Gastroesophageal sphincter (tissue), 3 donors: ENCODE results near the gene FMR1NB.

Experiments
- POLR2A ChIP-seq, 2 donors: fragments of 450-650 bp; IDR thresholded peaks; one replicate each; pipeline ENCODE4 v1.6.1; 2017; ENCODE audit warnings: antibody characterized with exemption in 2 of 2, mild to moderate bottlenecking in 2 of 2, moderate library complexity in 1 of 2
- POLR2AphosphoS5 ChIP-seq: sonication (generic); formaldehyde crosslinking; IDR thresholded peaks from one replicate; pipeline ENCODE4 v1.6.1; 2017; ENCODE audit warnings: antibody characterized with exemption
- TF ChIP-seq, protein P1 (sequence below), 4 experiments: fragments of 200-600 bp in 2 of 4; fragments of 450-650 bp in 2 of 4; sonication (generic) in 1 of 4; IDR thresholded peaks; one replicate each; pipeline ENCODE4 v1.5.1; 2017 to 2019; ENCODE audit warnings: antibody characterized with exemption in 4 of 4, mild to moderate bottlenecking in 2 of 4, moderate library complexity in 2 of 4

DNA sequence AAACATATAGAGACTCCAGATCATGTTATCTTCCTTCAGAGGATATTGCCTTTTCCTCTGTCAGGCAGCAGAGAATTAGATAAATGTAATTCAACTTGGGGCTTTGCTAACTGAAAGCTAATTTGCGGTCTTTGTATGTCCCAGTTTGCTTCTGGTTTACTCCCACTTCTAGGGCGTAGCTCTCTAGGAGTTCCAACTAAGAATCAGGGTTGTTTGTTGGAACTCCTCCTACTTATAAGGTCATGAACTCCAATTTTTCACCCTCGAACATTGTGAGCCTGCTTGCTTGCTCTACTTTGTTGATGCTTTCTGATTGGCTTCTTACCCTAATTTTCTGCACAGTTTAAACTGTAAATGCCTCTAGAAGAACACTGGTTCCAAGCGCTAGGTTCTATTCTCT lies 66.1 kb downstream of the FMR1NB start:
- TF ChIP-seq, protein P1, sequence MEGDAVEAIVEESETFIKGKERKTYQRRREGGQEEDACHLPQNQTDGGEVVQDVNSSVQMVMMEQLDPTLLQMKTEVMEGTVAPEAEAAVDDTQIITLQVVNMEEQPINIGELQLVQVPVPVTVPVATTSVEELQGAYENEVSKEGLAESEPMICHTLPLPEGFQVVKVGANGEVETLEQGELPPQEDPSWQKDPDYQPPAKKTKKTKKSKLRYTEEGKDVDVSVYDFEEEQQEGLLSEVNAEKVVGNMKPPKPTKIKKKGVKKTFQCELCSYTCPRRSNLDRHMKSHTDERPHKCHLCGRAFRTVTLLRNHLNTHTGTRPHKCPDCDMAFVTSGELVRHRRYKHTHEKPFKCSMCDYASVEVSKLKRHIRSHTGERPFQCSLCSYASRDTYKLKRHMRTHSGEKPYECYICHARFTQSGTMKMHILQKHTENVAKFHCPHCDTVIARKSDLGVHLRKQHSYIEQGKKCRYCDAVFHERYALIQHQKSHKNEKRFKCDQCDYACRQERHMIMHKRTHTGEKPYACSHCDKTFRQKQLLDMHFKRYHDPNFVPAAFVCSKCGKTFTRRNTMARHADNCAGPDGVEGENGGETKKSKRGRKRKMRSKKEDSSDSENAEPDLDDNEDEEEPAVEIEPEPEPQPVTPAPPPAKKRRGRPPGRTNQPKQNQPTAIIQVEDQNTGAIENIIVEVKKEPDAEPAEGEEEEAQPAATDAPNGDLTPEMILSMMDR (IDR thresholded peaks at IDR 0.05), result no peak
- TF ChIP-seq POLR2A (IDR thresholded peaks at IDR 0.05) (no peak), POLR2AphosphoS5 (no peak)
